Bronchial smooth muscle cell (primary cell): ENCODE data around the gene HSBP1L1. TPM values are rescaled to one million over a fixed set of nuclear protein-coding genes. Genes with fewer than 3 reads are reported as not detected.

Source experiments
- total RNA-seq: library from RNA; depleted of rRNA; stranded (reverse); fragments of >200 nt; gene quantifications from 2 replicates; pipeline ENCODE4 v1.2.1, GENCODE V29; 2014

The HSBP1L1 gene
- total RNA-seq, result 1.4 and 9.1 TPM in 2 replicates

DNA sequence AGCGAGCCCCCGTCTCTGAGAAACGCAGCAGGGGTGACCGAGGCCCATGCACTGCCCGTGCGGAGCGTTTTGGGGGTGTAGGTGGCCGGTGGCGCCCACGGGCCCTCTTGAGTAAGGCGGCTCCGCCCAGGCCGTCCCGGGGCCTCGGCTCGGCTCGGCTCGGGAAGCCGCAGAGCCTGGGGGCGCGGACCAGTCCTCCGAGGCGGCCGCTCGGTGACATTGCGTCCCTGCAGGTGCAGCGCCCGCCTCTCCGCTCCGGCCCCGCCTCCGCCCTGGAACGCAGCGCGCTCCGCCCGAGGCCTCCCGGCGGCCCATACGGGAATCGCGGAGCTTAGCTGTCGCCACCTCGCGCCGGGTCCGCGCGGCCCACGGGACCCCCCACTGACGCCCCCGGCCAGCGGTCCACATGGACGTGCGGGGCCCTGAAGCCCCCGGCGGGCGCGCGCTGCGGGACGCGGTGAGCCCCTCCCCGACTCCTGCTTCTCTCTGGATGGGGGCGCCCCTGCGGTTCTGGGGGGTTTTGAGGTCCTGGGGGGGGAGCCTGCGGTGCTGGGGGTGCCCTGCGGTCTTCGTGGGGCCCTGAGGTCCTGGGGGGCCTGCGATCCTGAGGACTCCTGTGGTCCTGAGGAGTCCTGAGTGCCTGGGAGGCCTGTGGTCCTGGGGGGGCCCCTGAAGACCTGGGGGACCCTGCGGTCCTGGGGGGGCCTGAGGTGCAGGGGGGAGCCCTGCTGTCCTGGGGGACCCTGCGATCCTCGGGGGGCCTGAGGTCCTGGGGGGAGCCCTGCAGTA is at the start of gene HSBP1L1:
Gene HSBP1L1 (plus strand): TSS at position 314 of the 789 bp plus-strand sequence. CDS start 93 bp downstream, at position 407.

DNA sequence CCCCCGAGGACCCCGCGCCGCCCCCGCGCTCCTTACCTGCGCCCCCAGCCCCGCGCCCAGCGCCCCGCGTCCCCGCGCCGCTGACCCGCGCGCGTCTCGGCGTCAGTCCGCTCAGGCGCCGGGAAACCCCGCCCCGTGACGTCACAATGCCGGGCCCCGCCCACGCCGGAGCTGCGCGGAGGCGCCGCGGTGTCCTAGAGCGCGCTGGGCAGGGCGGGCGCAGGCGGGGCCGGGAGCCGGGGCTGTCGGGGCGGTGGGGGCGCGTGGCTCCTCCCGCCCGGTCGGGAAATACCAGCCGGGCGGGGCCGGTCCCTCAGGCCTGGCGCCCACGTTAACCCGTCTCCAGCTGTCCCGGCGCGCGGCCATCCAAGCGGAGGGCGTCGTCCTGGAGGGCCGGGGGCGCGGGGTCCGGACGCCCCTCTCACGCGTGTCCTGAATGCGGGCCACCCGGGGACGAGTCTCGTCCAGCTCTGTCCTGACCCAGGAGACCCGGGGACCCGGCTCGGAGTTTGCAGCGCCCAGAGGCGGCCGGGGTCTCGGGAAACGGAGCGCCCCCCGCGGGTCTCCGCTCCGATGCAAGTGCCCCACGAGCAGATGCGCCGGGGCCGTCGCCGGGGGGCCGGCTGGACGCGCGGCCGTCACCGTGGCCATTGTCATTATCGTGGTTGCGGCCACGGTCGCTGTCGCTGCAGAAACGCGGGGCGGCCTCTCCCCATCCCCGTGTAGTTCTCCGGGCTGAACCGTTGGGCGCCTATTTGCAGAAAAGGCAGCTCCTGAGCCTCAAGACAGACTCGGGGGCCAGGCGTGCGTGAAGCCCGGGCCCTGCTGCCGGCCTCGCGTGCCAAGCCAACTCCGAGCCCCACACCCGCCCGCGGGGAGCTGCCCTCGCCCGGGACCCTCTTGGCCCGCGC is 12.6 kb upstream of the HSBP1L1 start, which contains the start of gene SLC66A2:
Gene SLC66A2 (minus strand): TSS at position 109 of the 911 bp plus-strand sequence. CDS start 727 bp downstream, outside the sequence.

DNA sequence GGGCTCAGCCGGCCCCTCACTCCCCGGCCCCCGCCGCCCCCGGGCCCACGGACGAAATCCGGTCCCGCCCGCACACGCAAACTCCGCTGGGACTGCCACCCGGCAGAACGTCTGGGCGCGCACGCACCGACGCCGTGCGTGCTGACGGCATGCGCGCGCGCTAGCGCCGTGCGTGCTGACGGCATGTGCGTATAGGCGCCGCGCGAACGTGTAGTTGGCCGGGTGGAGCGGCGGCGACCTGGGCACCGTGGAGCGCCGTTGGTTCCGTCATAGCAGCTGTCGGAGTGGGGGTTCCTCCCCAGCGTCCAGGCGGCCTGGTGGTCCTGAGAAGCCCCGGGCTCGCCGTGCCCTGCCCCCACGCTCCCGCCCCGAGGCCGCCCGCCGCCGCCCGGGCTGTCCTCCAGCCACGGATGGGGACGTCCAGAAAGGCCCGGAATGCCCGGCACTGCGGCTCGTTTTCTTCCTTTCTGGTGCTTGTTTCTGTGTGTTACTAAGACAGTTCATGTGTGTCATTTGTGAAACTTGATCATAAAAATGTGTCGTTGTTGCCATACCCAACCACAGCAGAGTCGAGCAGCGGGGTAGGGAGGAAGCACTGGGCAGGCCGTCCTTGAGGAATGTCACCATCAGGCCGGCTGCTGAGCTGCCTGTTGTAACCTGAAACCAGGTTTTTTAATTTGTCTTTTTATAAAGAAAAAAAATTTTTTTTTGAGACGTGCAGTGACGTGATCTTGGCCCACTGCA is 24.2 kb downstream of the HSBP1L1 start, which contains the start of gene TXNL4A:
Gene TXNL4A (minus strand): TSS at position 113 of the 744 bp plus-strand sequence. CDS start 171 bp downstream, outside the sequence.

Other genes with a start within 250 kb of the HSBP1L1 start
- 0.32 and 1.9 TPM in 2 replicates for gene KCNG2, start 166.7 kb upstream of the HSBP1L1 start, total RNA-seq
- gene SLC66A2, start 13.0 kb upstream of the HSBP1L1 start, total RNA-seq, result 35.8 and 48.9 TPM in 2 replicates
- 60.5 and 65.1 TPM in 2 replicates for gene TXNL4A, start 23.9 kb downstream of the HSBP1L1 start, total RNA-seq
- gene RBFA, start 69.8 kb downstream of the HSBP1L1 start, total RNA-seq, result 24.7 and 26.0 TPM in 2 replicates
- gene ADNP2, start 144.6 kb downstream of the HSBP1L1 start, total RNA-seq, result 7.4 and 10.6 TPM in 2 replicates